HG03095 (cell line): ENCODE results near the gene BOD1L2.

Experiments
- ATAC-seq: cut with Tn5 transposase; IDR thresholded peaks from one replicate; pipeline ENCODE4 v1.9.1; 2021; ENCODE audit warnings: moderate library complexity; ENCODE audit not compliant: unreplicated experiment

The BOD1L2 gene

DNA sequence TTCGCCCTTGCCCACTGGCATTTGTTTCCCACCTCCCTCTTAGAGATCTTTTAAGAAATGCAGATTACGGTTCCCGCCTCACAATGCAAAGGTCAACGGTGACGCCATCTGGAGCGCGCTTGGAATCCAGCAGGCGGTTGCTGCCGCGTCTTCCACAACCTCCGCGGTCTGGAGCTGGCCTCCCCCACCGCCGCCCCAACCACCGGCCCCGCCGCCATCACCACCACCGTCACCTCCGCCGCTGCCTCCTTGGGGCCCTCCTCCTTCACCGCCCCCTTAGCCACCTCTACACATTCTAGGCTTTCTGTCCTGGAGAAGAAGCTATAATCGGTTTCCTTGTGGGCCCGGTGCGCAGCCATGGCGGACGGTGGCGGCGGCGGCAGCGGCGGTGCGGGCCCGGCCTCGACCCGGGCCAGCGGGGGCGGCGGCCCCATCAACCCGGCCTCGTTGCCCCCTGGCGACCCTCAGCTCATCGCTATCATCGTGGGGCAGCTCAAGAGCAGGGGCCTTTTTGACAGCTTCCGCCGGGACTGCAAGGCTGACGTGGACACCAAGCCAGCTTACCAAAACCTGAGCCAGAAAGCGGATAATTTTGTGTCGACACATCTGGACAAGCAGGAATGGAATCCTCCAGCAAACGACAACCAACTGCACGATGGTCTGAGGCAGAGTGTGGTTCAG lies at the start of gene BOD1L2:
Gene BOD1L2, plus strand, starts transcription at position 132 of the 681 bp plus-strand sequence. Its CDS starts 226 bp downstream, at position 358.
- no peak for ATAC-seq

DNA sequence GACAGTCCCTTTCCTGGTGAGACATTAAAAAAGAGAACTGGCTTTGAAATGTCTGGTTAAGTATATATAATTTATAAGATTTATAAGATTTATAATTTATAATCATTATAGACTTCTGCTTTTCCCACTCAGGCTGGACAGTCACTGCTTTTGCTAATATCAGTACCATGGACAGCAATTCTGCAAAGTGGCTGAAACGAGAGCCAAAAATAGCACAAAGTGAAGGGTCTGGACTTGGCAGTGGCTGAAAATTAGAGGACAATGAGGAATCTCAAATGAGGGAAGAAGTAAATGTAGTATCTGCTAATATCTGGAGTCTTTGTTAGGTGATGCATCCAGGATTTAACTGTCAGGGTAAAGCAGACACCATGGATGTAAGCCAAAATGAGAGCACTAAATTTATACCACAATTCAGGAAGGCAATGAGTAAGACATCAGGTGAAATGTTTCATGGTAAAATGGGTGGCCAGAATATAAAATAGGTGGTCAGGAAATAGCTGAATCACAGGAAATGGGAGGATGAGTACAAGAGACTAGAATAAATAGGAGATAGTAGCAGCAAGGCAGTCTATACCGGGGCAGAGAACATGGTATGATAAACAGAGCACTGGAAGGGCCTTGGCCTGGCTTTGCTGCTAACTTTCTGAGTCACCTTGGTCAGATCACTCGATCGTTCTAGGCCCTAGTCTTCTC lies 39.6 kb upstream of the BOD1L2 start:
- ATAC-seq, result no peak

DNA sequence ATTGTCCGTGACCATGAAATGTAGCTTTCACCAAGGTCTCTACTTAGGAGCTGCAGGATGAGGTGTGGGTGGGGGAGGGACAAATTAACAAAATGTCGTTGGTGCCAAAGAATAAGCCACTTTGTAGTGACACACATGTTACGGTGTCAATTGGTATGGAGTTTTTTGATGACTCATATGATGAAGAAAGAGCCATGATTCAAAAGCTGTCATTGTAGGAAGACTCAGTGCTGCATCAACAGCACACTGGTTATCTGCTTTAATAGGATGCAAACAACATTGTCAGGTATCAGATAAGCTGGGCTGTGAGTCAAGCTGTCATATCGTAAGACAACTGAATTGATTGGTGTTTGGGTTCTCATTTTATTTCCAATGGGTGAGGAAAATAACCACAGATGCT lies 36.6 kb upstream of the BOD1L2 start:
- no peak for ATAC-seq

DNA sequence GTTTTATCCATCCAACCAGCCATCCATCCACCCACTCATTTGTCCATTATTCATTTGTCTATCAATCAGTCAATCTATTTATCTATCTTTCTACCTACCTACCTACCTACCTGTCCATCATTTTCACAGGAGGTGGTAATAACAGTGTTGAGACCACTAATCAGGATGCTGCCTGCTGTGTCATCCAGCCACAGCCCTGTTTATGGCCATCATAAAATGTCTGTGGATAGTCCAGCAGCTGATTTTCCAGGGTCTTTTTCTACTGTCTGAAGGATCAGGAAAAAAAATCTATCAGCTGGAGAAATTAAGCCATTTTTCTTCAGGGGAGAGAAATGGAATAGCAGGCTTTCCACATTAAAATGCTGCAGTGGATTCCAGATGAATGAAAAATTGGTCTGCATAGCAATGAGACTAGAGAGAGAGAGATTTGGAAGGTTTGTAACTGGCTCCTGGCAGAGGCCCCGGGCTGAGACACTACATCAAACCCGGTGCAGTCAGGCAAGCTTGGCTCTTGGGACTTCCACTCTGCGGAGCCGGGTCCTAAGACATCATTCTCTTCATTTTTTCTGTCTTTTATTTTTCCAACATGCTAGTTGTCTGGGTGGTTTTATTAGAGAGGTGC lies 33.0 kb upstream of the BOD1L2 start:
- ATAC-seq, result no peak

DNA sequence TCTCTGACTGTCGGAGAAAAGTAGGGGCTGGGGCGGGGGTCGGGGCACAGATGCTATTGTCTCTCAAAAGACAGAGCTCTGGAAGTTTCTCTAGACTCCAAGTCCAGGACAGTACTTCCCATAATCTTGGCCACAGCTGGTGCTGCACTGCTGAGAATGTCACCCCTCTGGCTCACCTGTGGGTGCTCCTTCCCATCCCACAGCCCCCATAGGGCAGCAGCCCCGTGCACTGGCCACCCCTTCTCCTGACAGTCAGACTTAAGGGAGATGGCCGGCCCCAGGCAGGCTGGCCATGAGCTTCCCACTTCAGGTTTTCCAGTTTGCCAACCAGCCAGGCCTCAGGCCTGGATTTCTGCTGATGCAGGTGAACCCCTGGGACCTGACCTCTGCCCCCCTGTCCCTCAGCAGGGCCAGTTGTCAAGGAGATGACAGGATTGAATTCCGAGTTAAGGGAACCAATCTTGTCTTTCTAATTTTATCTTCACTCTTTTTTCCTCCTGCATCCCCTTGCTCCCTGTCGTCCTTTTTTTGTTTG lies 30.2 kb upstream of the BOD1L2 start:
- no peak for ATAC-seq

DNA sequence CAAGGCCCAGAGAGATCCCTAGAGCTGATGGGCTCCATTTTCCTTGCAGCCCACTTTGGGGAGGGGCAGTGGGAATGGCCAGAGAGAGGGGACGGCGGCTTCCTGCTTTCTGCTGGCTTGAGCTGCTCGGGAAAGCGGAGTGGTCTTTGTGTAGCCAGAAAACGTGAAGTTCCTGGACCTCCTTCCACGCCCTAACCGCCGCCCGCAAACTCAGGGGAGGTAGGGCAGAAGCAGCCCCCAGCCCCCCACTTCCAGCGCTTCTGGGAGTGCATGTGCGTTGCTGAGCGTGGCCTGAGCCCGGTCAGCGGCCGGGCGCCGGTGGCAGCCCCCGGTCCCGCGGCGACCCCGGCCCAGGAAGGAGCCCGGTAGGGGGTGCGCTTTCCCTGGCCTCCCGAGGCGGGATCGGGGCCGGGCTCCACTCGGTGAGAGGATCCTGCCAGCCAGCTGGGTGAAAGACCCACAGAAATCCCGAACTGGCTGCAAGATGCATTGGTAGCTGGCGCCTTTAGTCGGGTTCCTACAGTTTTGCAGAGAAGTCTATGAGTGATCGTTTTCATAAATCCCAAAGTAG lies 25.3 kb upstream of the BOD1L2 start:
- no peak for ATAC-seq

DNA sequence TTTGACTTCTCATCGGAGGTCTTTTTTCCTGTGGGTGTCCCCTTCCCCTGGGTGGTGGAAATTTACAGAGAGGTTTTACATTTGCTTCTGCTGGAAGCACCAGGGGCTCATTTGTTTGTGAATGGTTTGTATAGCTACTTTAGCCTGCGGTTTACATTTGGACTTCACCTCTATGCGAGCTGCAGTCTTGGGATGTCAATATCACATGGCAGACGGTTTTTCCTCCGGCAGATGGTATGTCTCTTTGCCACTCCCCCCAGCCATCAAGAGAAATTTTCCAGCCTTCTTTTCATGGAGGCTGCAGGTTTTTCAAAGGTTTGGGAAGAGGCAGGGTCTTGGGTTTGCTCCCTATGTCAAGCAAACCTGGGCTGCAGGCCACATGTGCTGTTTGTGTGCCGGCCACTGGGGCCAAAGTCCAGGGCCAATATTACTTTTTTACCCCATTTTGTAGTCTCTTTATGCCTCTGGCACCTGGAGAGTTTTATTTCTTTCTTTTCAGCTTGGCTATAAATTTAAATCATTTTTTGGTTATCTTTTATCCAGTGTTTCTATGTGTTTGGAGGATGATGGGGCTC lies 23.9 kb upstream of the BOD1L2 start:
- no peak for ATAC-seq

DNA sequence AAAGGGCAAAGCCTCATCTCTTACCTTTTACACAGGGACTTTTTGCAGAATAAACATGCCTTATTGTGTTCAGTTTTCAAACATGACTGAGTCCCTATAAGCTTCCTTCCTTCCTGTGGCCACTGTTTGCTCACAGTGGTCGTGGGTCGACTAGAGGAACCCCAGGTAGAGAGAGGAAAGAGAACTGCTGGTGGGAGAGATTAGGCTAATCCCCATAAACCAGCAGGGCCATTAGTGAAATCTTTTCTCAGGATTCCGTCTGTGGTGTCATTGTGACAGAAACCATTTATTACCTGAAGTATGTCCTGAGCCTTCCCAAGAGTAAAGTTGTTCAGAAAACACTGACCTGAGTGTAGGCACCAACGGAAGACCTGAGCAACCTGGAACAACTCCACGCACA lies 21.3 kb upstream of the BOD1L2 start:
- ATAC-seq, result no peak

DNA sequence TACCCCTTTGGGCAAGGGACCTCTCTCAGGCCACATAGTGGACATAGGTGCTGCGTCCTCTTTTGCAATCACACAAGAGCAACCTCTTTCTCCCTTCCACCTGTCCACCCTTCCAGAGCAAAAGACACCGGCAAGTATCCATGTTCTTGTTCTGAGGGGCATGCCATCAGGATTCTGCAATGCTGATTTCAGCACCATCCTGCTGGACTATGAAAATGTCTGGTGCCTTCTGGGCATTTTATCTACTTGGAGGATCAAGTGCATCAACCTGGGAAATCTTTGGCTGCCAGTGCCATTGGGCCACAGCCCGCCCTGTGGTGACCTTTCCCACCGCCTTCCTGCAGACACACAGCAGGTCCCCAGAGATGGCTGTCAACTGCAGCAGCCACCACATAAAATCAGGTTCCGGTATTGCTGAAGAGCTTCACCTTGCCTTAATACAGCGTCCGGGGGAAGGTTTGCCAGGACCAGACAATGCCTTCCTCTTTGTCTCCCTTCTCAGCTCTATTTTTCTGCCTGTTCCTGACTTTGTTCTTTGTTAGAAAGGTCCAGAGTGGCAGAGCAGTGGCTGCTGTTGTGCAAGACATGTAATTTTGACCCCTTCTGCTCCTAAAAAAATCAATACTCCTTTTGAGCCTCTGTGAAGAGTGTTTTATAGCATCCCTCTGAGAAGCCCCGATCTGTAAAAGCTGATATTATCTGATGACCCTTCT lies 18.5 kb upstream of the BOD1L2 start:
- ATAC-seq, result no peak

DNA sequence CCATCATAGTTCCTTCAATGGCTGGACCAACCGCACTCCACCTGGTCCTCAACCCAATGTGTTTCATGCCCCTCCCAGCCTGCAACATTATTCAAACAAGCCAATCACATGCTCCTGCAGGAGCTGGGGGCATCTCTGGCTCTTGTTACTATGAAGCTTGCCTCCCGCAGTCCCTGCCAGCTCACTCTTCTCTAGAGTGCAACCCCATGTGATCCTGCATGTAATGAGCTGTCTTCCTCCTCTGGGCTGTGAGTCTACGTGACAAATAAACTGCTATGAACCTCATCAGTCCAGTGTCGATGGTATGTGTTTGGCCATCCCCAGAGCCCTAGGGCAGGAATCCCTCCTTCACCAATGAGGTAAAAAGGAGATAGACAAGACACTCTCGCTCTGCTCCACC lies 15.8 kb upstream of the BOD1L2 start:
- no peak for ATAC-seq

DNA sequence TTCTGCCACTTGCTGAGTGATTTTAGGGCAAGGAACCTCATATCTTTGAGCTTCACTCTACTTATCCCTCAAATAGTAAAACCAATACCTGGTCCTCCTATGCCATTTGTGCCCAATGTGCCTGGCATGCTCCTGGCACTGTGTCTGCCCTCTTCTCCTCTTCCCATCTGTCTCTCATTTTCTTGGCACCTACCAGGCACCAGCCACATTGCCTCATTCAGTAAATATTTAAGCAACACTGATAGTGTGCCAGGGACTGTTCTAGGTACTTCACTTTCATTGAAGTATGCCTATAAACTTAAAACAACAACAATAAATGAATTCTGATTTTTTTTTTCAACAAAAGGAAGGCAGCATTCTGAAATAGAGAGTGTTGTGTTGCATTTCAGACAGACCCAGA lies 15.1 kb upstream of the BOD1L2 start:
- no peak for ATAC-seq

DNA sequence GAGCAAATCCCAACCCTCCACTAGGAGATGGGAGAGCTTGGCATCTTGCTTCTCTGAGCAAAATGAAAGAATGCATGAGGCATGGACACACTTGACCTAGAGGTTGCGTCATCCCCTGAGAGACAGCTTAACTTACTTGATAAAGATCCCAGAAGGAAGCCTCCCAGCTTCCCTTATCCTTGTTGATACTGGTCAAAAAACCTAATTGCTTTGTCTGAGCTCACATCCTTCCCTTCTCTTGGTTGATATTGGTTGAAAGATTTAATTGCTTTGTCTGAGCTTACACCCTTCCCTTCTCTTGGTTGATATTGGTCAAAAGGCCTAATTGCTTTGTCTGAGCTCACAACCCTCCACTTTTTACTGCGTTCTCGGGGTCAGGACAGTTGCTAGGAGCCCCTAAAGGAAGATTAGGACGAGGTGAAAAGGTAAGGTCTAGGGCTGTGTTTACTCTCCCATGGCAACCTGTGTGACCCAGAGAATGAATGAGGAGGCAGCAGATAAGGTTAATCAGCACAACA lies 12.2 kb upstream of the BOD1L2 start:
- no peak for ATAC-seq

DNA sequence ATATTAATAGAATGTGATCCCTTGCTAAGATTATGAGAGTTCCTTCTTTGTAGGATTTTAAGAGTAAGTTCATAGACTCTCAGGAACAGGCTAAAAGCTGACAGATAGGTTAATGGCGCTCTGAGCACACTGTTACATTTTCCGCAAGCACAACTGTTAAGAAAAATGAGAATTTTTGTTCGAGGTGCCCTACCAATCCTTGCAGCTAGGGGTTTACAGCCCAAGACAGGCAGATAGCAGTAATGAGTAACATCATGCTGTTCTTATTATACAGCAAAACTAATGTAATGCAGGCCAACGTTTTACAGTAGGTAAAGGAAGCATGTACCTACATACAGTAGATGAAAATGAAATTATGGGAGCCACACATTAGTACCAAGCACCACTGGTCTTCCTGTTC lies 11.2 kb upstream of the BOD1L2 start:
- ATAC-seq, result no peak

DNA sequence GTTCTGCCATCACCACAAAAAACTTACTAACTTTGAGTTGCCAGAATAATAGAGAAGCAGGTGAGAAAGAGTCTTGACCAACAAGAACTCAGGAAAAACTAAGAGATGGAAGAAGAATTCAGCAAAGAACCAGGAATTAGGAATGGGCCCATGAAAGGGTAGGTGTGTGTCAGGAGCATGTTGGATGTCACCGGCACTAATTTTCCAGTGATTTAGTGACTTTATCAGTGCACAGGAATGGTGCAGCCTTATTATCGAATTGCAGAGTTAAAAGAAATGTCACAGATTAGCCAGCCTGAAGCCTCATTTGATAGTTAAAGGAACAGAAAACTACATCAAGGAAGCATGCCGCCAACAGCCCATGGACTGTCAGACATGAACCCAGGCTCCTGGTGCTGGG lies 9.0 kb upstream of the BOD1L2 start:
- no peak for ATAC-seq

DNA sequence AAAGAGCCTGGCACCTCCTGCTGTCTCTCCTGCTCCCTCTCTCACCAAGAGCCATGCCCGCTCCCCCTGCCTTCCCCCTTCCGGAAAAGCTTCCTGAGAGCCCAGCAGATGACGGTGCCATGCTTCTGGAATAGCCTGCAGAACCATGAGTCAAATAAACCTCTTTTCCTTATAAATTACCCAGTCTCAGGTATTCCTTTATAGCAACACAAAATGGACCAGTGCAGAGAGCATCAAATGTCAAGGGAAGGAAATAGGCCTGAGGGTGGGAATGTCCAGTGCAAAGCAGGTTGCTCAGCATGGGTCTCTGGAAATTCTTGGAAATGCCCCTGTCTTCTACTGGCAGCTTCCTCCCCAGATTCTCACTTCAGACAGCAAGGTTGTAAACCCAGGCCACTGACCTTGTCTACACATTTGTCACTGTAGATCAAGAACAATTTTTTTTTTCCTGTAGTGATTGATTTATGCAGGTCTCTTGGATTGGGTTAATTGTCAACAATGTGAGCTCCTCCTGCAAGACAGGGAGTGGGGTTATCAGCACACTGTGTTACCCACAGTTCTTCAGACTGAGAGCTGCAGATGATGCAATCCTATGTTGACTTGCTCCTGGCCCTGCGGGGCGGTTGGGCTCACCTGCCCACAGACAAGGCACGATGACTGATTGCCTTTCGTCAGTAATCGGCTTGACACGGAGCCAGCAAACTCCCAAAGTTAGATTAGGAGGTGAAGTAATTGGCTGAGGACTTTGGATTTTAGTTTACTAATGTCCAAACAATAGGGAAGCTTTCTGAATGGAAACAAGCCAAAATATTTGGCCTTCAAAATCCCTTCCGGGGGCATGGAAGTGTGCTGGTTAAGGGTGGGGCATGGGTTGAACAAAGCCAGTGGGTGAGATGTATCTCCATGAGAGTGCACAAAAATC lies 5.4 kb upstream of the BOD1L2 start:
- no peak for ATAC-seq

DNA sequence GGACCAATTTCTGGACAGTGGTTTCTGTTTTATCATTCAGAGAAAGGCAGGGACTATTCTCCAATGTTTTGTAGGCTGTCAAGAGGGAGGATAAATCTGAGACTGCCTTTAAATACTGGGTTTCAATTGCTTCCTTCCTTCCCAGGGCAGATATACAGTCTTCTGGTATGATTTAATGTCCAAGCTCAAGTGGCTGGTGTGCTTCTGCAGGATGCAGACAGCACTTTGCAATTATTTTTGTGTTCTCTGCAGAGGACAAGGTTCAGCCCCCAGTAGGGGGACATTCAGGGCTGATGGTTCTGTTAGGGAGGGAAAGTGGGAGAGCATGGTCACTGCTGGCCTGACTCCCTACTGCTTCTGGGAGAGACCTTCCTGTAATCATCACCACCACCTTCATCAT lies 4.6 kb upstream of the BOD1L2 start:
- no peak for ATAC-seq

DNA sequence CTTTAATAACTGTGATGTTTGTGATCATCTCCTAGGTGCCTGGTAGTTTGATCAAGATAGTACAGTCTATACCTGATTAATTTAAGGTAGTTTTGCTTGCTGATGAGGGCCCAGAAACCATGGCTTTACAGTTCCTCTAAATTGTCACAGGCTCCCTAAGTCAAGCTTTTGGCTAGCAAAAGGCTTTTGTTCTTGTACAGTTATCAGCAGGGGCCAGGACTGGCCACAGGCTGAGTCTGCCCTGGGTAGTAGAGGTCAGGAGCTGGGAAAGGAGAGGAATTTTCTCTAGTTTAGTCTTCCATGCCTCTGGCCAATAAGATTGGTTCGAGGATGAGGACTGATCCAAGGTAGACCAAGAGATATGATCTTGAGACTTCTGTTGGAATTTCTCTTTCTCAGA lies 3.6 kb upstream of the BOD1L2 start:
- ATAC-seq, result no peak

DNA sequence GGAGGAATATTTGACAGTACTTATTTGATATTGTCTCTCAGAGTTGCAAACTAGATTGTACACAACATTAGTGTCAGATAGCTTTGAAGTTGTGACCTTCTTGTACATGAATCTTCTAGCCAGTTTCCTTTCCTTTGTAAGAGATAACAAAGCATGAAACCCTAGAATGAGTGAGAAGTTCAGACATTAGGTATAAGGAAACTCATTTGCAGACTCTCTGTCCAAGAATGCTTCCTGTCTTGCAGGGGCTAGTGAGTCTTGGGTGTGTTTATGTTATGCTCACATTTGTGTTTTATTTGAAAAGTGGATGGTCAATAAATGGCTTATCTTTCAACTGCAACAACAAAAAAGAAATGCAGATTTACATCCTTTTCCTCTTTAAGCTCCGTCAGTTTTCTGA lies 1.4 kb downstream of the BOD1L2 start:
- no peak for ATAC-seq

DNA sequence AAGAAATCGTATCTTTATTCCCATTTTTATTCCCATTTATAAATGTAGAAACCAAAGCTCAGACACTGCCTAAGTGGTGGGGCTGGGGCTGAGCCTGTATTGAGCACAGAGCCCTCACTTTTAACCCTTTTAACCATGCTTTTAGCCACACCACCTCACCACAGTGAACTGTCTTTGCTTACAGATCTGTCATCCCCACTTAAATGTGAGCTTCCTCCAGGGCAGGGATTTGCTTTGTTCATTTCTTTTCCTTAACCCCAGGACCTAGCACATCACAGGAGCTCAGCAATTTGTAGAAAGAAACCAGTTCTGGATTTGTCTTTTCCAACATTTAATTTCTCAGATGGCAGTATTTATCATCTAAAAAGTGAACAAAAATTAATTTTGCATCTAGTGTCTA lies 2.2 kb downstream of the BOD1L2 start:
- no peak for ATAC-seq

DNA sequence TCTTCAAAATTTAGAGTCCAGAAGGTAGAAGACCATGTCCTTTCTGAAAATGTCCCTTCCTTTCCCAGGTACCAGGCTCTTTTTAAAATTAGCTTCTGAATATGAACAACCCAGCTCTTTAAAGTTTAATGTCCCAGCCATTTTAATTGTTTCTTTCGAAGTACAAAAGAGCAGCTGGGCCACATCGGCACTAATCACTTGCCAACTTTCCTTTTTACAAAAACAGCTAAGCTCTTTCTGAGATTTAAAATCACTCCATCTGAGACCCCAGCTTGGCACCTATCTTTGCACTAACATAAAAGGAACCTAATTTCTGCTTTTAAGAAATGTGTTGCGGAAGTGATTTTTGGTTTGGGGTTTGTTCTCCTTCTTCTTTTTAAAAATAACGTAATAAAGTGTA lies 2.6 kb downstream of the BOD1L2 start:
- no peak for ATAC-seq
